ENCODE results near the gene CKLF.

DNA sequence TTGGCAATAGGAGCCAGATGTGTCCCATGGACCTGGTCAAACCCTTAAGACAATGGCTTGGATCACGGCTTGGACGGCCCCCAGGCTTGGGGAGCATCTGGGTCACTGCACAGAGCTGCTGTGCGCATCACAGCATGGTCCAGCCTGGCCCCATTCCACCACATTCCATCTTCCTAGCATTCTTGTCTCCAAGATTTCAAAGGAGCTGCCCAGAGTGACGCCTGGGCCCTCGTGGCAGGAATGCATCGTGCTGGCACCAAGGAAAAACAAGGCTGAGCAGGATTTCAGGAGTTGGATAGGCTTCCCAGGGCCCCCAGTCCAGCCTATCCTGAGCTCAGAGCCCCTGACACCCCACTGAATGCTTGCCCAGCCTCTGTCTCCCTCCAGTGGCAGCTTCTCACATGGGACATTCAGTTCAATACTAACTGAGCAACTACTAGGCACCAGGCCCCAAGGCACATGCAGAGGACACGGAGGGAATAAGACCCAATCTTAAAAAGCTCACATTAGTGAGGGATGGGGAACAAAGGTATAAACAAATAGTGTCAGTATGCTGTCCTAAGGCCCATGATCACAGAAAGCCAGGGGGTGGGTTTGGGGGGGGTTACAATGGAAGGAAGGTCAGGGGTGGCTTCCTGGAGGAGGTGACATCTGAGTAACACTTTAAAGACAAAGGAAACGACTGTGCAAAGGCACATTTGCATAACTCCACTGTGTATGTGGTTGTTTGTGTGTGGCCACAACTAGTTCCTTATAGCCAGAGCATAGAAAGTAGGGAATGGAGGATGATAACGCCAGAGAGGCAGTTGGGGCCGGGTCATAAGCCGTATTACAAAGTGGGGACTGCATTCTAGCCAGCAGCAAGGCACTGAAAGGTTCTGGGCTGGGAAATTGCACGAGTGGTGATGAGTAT lies 36.5 kb upstream of the CKLF start:
- TF ChIP-seq YY1 (IDR thresholded peaks at IDR 0.05), result no peak
- TF ChIP-seq, protein P1, sequence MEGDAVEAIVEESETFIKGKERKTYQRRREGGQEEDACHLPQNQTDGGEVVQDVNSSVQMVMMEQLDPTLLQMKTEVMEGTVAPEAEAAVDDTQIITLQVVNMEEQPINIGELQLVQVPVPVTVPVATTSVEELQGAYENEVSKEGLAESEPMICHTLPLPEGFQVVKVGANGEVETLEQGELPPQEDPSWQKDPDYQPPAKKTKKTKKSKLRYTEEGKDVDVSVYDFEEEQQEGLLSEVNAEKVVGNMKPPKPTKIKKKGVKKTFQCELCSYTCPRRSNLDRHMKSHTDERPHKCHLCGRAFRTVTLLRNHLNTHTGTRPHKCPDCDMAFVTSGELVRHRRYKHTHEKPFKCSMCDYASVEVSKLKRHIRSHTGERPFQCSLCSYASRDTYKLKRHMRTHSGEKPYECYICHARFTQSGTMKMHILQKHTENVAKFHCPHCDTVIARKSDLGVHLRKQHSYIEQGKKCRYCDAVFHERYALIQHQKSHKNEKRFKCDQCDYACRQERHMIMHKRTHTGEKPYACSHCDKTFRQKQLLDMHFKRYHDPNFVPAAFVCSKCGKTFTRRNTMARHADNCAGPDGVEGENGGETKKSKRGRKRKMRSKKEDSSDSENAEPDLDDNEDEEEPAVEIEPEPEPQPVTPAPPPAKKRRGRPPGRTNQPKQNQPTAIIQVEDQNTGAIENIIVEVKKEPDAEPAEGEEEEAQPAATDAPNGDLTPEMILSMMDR (IDR thresholded peaks at IDR 0.05; ENCODE audit: low read depth, low read length, missing input control), result peak; percentile 46
- no peak for TF ChIP-seq MAX (IDR thresholded peaks at IDR 0.05)
- TF ChIP-seq SP1 (IDR thresholded peaks at IDR 0.05), result no peak
- TF ChIP-seq TAF1 (conservative IDR thresholded peaks at IDR 0.05), result no peak
- TF ChIP-seq NR2F2 (IDR thresholded peaks at IDR 0.05), result no peak
- peak; percentile 82 to 86 for TF ChIP-seq RAD21 (IDR thresholded peaks at IDR 0.05)
- no peak for TF ChIP-seq HNF4A (conservative IDR thresholded peaks at IDR 0.05)

All from liver (tissue), 3 donors.